HUES48 (cell line): ENCODE results near the gene CFAP92.
A peak's percentile ranks its signal among the peaks of the same experiment; 100 is the strongest.
"Not testable (repeated sequence)": the region's sequence is repeated elsewhere in the genome, so short reads cannot be mapped to it uniquely, and the experiment has no call there.

ENCODE experiments used
- H3K27ac ChIP-seq: one replicate; pipeline ENCODE4 v1.7.0; 2013; ENCODE audit warnings: low read depth, low read length, inconsistent platforms
- H3K27me3 ChIP-seq: 2 replicates; pipeline ENCODE4 v1.6.1; 2013; ENCODE audit warnings: mild to moderate bottlenecking, low read length; ENCODE audit not compliant: control insufficient read depth, insufficient read depth
- H3K36me3 ChIP-seq: 2 replicates; pipeline ENCODE4 v1.6.1; 2013; ENCODE audit warnings: low read length; ENCODE audit not compliant: control insufficient read depth, insufficient read depth
- H3K4me1 ChIP-seq: 2 replicates; pipeline ENCODE4 v1.6.1; 2013; ENCODE audit warnings: mild to moderate bottlenecking, low read length; ENCODE audit not compliant: control insufficient read depth, insufficient read depth
- H3K4me3 ChIP-seq: 2 replicates; pipeline ENCODE4 v1.5.1; 2013; ENCODE audit warnings: mild to moderate bottlenecking, low read depth, low read length
- H3K9ac ChIP-seq: 2 replicates; pipeline ENCODE4 v1.6.1; 2013; ENCODE audit warnings: mild to moderate bottlenecking, low read depth, low read length, moderate library complexity
- H3K9me3 ChIP-seq: 2 replicates; pipeline ENCODE4 v1.6.1; 2013; ENCODE audit warnings: low read length; ENCODE audit not compliant: control insufficient read depth, insufficient read depth

The CFAP92 gene

GRCh38 chr3:128881576-128881975 lies 112.3 kb downstream of the CFAP92 start:
- H3K9ac ChIP-seq = no peak overlapping the region
- H3K9me3 ChIP-seq = no peaks in the 10 kb centered on the region
- peaks cover 42% of the 10 kb centered on the region for H3K36me3 ChIP-seq
- H3K4me3 ChIP-seq = no peak overlapping the region
- H3K27me3 ChIP-seq = no peaks in the 10 kb centered on the region
- H3K27ac ChIP-seq = no peak overlapping the region
- no peaks in the 10 kb centered on the region for H3K4me1 ChIP-seq

GRCh38 chr3:128880455-128880854 lies 113.4 kb downstream of the CFAP92 start:
- not testable (repeated sequence) for H3K27me3 ChIP-seq, H3K27ac ChIP-seq, H3K4me1 ChIP-seq, H3K9ac ChIP-seq, H3K9me3 ChIP-seq
- H3K4me3 ChIP-seq = peak overlapping the region; percentile 78
- peaks cover 38% of the 10 kb centered on the region for H3K36me3 ChIP-seq

- Histone ChIP-seq H3K27me3 (no peaks in the 10 kb centered on the region), H3K9me3 (no peaks in the 10 kb centered on the region), H3K9ac (peak overlapping the region; percentile 83), H3K4me3 (peak overlapping the region; percentile 78), H3K4me1 (no peaks in the 10 kb centered on the region), H3K36me3 (peaks cover 33% of the 10 kb centered on the region), H3K27ac (peak overlapping the region; percentile 91)
Measured at GRCh38 chr3:128879991-128880390, 113.9 kb downstream of the CFAP92 start.

- peak within 1 kb of the TSS; percentile 89 for H3K4me3 ChIP-seq
- H3K9me3 ChIP-seq = no peaks in the 10 kb centered on the region
- H3K27me3 ChIP-seq = no peaks in the 10 kb centered on the region; the same call in 1 of the 2 replicates
- H3K9ac ChIP-seq = peak within 1 kb of the TSS; percentile 93
- peaks cover 27% of the 10 kb centered on the region for H3K36me3 ChIP-seq
- H3K27ac ChIP-seq = peak within 1 kb of the TSS; percentile 96
- H3K4me1 ChIP-seq = no peaks in the 10 kb centered on the region
Measured at GRCh38 chr3:128879125-128879969, 114.5 kb downstream of the CFAP92 start, which contains the start of gene ACAD9. Gene ACAD9, plus strand, starts transcription at chr3:128879620. Its CDS starts 72 bp downstream, at chr3:128879692.

GRCh38 chr3:128878556-128879124 lies 115.2 kb downstream of the CFAP92 start:
- H3K9me3 ChIP-seq = no peaks in the 10 kb centered on the region
- peak overlapping the region; percentile 96 for H3K27ac ChIP-seq
- peak overlapping the region; percentile 93 for H3K9ac ChIP-seq
- H3K36me3 ChIP-seq = peaks cover 20% of the 10 kb centered on the region
- no peaks in the 10 kb centered on the region for H3K4me1 ChIP-seq
- H3K4me3 ChIP-seq = peak overlapping the region; percentile 89
- no peaks in the 10 kb centered on the region; the same call in 1 of the 2 replicates for H3K27me3 ChIP-seq

GRCh38 chr3:128878011-128878457 lies 115.8 kb downstream of the CFAP92 start:
- H3K4me3 ChIP-seq = peak overlapping the region; percentile 89
- peak overlapping the region; percentile 93; the same call in 1 of the 2 replicates for H3K9ac ChIP-seq
- no peaks in the 10 kb centered on the region for H3K4me1 ChIP-seq
- peaks cover 18% of the 10 kb centered on the region for H3K36me3 ChIP-seq
- H3K27ac ChIP-seq = no peak overlapping the region
- H3K9me3 ChIP-seq = no peaks in the 10 kb centered on the region
- no peaks in the 10 kb centered on the region; the same call in 1 of the 2 replicates for H3K27me3 ChIP-seq

- H3K4me3 ChIP-seq = no peak overlapping the region
- H3K27ac ChIP-seq = no peak overlapping the region
- no peaks in the 10 kb centered on the region; the same call in 1 of the 2 replicates for H3K27me3 ChIP-seq
- H3K9ac ChIP-seq = no peak overlapping the region
- no peaks in the 10 kb centered on the region for H3K9me3 ChIP-seq
- H3K36me3 ChIP-seq = no peaks in the 10 kb centered on the region
- H3K4me1 ChIP-seq = no peaks in the 10 kb centered on the region
Measured at GRCh38 chr3:128875556-128876120, 118.2 kb downstream of the CFAP92 start.

- no peak overlapping the region for H3K4me3 ChIP-seq
- H3K9ac ChIP-seq = no peak overlapping the region
- H3K4me1 ChIP-seq = no peaks in the 10 kb centered on the region
- no peak overlapping the region for H3K27ac ChIP-seq
- H3K27me3 ChIP-seq = no peaks in the 10 kb centered on the region; the same call in 1 of the 2 replicates
- H3K9me3 ChIP-seq = no peaks in the 10 kb centered on the region
- no peaks in the 10 kb centered on the region for H3K36me3 ChIP-seq
Measured at GRCh38 chr3:128874481-128875180, 119.2 kb downstream of the CFAP92 start.

GRCh38 chr3:128873244-128874022 lies 120.4 kb downstream of the CFAP92 start:
- Histone ChIP-seq H3K27ac (no peak overlapping the region), H3K36me3 (no peaks in the 10 kb centered on the region), H3K4me3 (no peak overlapping the region), H3K9ac (no peak overlapping the region), H3K4me1 (no peaks in the 10 kb centered on the region), H3K27me3 (no peaks in the 10 kb centered on the region; the same call in 1 of the 2 replicates), H3K9me3 (no peaks in the 10 kb centered on the region)

GRCh38 chr3:128872744-128873143 lies 121.1 kb downstream of the CFAP92 start:
- Histone ChIP-seq H3K9ac (no peak overlapping the region), H3K4me1 (no peaks in the 10 kb centered on the region), H3K9me3 (no peaks in the 10 kb centered on the region), H3K36me3 (no peaks in the 10 kb centered on the region), H3K27me3 (no peaks in the 10 kb centered on the region; the same call in 1 of the 2 replicates), H3K27ac (no peak overlapping the region), H3K4me3 (no peak overlapping the region)
